Vagina (tissue), 2 donors: ENCODE measurements around the gene DCANP1. TPM values are rescaled to one million over a fixed set of nuclear protein-coding genes. Genes with fewer than 3 reads are reported as not detected.

ENCODE experiments used
- DNase-seq, 2 donors: peaks; one replicate each; pipeline ENCODE4 v3.0.0-alpha.2; 2017; ENCODE audit errors: extremely low spot score in 2 of 2
- H3K27ac ChIP-seq: fragments of 200-600 bp; sonication (generic); one replicate; pipeline ENCODE4 v1.5.1; 2019
- H3K27me3 ChIP-seq: fragments of 200-600 bp; sonication (generic); one replicate; pipeline ENCODE4 v1.5.1; 2019
- H3K36me3 ChIP-seq, 2 donors: fragments of 200-600 bp; sonication (generic); one replicate each; pipeline ENCODE4 v1.5.1; 2017 to 2019
- H3K4me1 ChIP-seq: fragments of 200-600 bp; sonication (generic); one replicate; pipeline ENCODE4 v1.5.1; 2019
- H3K4me3 ChIP-seq, 2 donors: fragments of 200-600 bp; sonication (generic); 1 replicate in 1 of 2; 2 replicates in 1 of 2; pipeline ENCODE4 v1.5.1; 2016 to 2019
- H3K9me3 ChIP-seq: fragments of 200-600 bp; sonication (generic); one replicate; pipeline ENCODE4 v1.5.1; 2019
- CTCF ChIP-seq, 3 experiments: fragments of 450-650 bp in 2 of 3; fragments of 200-600 bp in 1 of 3; sonication (generic) in 1 of 3; IDR thresholded peaks; one replicate each; pipeline ENCODE4 v1.5.1; 2017 to 2019; ENCODE audit warnings: antibody characterized with exemption in 3 of 3, mild to moderate bottlenecking in 2 of 3, moderate library complexity in 2 of 3
- POLR2A ChIP-seq, 2 donors: fragments of 450-650 bp; IDR thresholded peaks; one replicate each; pipeline ENCODE4 v1.6.1; 2017; ENCODE audit warnings: antibody characterized with exemption in 2 of 2, mild to moderate bottlenecking in 2 of 2, moderate library complexity in 2 of 2
- POLR2AphosphoS5 ChIP-seq, 2 donors: sonication (generic); formaldehyde crosslinking; IDR thresholded peaks; one replicate each; pipeline ENCODE4 v1.9.0; 2017; ENCODE audit warnings: antibody characterized with exemption in 2 of 2, mild to moderate bottlenecking in 2 of 2, low read depth in 1 of 2; ENCODE audit not compliant: insufficient read depth in 1 of 2
- intact Hi-C: fragments of 100-400 bp; cut with DNase I; formaldehyde crosslinking; loops from one replicate; pipeline ENCODE4 v1.15.1; 2023
- small RNA-seq: library from RNA; depleted of rRNA; stranded (forward); fragments of <200 nt; gene quantifications from one replicate; pipeline ENCODE3, GENCODE V24; 2016
- total RNA-seq: library from RNA; depleted of rRNA; stranded (reverse); fragments of >200 nt; gene quantifications from one replicate; pipeline ENCODE4 v1.2.3, GENCODE V29; 2016

The DCANP1 gene
- total RNA-seq, 1 donor from 2014 or later = not detected

- no peak for DNase-seq
Observed at GRCh38 chr5:135397084-135397483, 50.1 kb downstream of the DCANP1 start.

DNA sequence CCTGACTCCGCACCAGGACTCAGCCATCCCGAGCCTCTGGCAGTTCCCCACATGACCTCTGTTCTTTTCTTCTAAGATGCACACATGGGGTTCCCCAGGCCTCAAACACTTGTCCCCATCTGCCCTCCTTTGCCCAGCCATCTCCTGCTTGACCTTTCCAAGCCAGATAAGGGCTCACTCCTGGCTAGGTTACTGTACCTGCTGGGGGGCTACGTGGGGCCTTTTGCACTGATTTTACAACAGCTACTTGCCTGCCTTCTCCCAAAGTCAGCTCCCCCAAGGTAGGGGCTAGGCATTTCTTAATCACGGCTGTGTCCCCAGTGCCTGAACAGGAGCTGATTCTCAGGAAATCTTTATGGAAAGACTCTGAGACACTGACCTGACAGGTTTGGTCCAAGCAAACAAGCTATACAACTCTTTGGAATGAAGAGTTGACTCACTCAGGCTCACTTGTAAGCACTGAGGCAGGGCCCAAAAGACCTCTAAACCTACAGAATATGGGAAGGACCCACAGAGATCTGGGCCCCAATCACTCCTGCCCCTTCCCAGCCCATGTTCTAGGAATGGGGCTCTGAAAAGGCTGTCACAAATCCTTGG, 50.6 kb downstream of the DCANP1 start:
- no peak overlapping the region for H3K27ac ChIP-seq
- H3K4me1 ChIP-seq = peaks cover 75% of the 10 kb centered on the region
- DNase-seq = no peak
- no peaks in the 10 kb centered on the region for H3K36me3 ChIP-seq
- intact Hi-C loops = no loop called here
- no peaks in the 10 kb centered on the region for H3K27me3 ChIP-seq
- no peak overlapping the region for H3K4me3 ChIP-seq
- no peaks in the 10 kb centered on the region for H3K9me3 ChIP-seq
- TF ChIP-seq CTCF (IDR thresholded peaks at IDR 0.05) = no peak
- no peak for TF ChIP-seq POLR2A (IDR thresholded peaks at IDR 0.05)
- TF ChIP-seq POLR2AphosphoS5 (IDR thresholded peaks at IDR 0.05; ENCODE audit: insufficient read depth in 1 of 2, low read depth in 1 of 2) = no peak

More at GRCh38 chr5:135397084-135397483, 50.1 kb downstream of the DCANP1 start:
- Histone ChIP-seq H3K27me3 (no peaks in the 10 kb centered on the region), H3K4me3 (no peak overlapping the region), H3K27ac (no peak overlapping the region), H3K36me3 (no peaks in the 10 kb centered on the region), H3K4me1 (peaks cover 70% of the 10 kb centered on the region), H3K9me3 (no peaks in the 10 kb centered on the region)
- intact Hi-C loops = no loop called here
- TF ChIP-seq CTCF (IDR thresholded peaks at IDR 0.05) (no peak), POLR2A (IDR thresholded peaks at IDR 0.05) (no peak), POLR2AphosphoS5 (IDR thresholded peaks at IDR 0.05; ENCODE audit: insufficient read depth in 1 of 2, low read depth in 1 of 2) (no peak)

DNA sequence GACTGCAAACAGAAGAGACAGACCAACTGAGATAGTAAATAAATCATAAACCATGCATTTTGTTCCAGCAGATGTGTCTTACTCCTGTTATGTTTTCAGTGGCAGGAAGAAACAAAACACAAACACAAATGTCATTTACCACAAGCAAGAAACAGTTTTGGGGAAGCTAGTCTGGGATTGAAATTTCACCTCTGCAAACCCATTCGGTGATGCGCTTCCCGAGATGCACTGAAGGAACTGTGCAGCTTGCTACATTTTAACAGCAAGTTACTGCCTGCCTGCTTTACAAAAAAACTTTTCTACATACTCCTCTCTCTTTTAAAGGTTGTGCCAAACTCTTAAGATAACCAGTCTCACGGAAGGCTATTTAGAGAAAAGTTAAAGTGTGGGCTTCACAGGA, 51.3 kb downstream of the DCANP1 start:
- intact Hi-C loops = no loop called here
- Histone ChIP-seq H3K36me3 (no peaks in the 10 kb centered on the region), H3K4me3 (no peak overlapping the region), H3K27ac (no peak overlapping the region), H3K27me3 (no peaks in the 10 kb centered on the region), H3K9me3 (no peaks in the 10 kb centered on the region), H3K4me1 (peaks cover 82% of the 10 kb centered on the region)
- no peak for DNase-seq
- TF ChIP-seq POLR2AphosphoS5 (IDR thresholded peaks at IDR 0.05; ENCODE audit: insufficient read depth in 1 of 2, low read depth in 1 of 2) (no peak), POLR2A (IDR thresholded peaks at IDR 0.05) (no peak), CTCF (IDR thresholded peaks at IDR 0.05) (no peak)

DNA sequence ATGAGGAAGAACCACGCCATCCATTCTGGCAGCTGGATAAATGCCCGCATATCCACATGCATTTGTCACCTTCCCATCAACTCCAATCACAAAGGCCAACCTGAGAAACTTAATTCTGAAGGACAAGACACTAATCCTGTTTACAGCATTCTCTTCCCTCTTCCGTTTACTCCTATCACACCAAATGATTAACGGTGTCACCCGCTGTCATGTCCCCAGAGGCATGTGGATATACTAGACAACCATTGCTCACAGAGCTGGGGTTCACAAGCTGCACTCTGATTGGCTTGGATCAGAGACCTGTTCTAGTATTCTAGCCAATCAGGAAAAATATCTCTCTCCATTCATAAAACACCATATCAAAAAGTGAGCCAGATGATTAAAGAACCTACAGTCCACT, 51.7 kb downstream of the DCANP1 start:
- Histone ChIP-seq H3K4me1 (peaks cover 86% of the 10 kb centered on the region), H3K9me3 (no peaks in the 10 kb centered on the region), H3K27ac (no peak overlapping the region), H3K27me3 (no peaks in the 10 kb centered on the region), H3K4me3 (no peak overlapping the region), H3K36me3 (no peaks in the 10 kb centered on the region)
- intact Hi-C loops = no loop called here
- TF ChIP-seq POLR2AphosphoS5 (IDR thresholded peaks at IDR 0.05; ENCODE audit: insufficient read depth in 1 of 2, low read depth in 1 of 2) (no peak), CTCF (IDR thresholded peaks at IDR 0.05) (no peak), POLR2A (IDR thresholded peaks at IDR 0.05) (no peak)
- DNase-seq = no peak

Small RNA genes lying within 50 kb of the gene (small RNA-seq; reads per million reads assigned to genes)
- not detected for gene DCANP1

Other genes with a start within 250 kb of the DCANP1 start
- gene MACROH2A1, start 48.1 kb downstream of the DCANP1 start, total RNA-seq = 190 TPM
- gene TIFAB, start 5.0 kb upstream of the DCANP1 start, total RNA-seq = not detected
- not detected for gene NEUROG1, start 88.6 kb upstream of the DCANP1 start, total RNA-seq
- gene CXCL14, start 131.6 kb upstream of the DCANP1 start, total RNA-seq = 62.1 TPM